GM12878 (cell line): ENCODE data around the gene HS6ST3. TPM values are rescaled to one million over a fixed set of nuclear protein-coding genes. Genes with fewer than 3 reads are reported as not detected.

Experiments
- ATAC-seq: fragments of 200-7000 bp; cut with Tn5 transposase; 3 replicates; pipeline ENCODE4 v1.9.1; 2020; ENCODE audit warnings: mild to moderate bottlenecking, moderate library complexity
- BruUV-seq: library from RNA; stranded (reverse); fragments of 400-500 nt; replicated peaks from 2 replicates; lab custom pipeline; 2021; lab: Mats Ljungman, UMichigan
- CTCF ChIA-PET: fragments of 300-600 bp; sonication (Branson Sonifier 250); formaldehyde crosslinking; extraction: SDS; loops from one replicate; lab custom pipeline; 2021; ENCODE audit warnings: inconsistent platforms; lab: Yijun Ruan, JAX
- POLR2A ChIA-PET: fragments of 350-600 bp; formaldehyde crosslinking; extraction: SDS; loops from one replicate; lab custom pipeline; 2021; ENCODE audit warnings: inconsistent platforms; lab: Charles Lee
- RAD21 ChIA-PET: fragments of 300-600 bp; sonication (Branson Sonifier 250); formaldehyde crosslinking; loops from one replicate; lab custom pipeline; 2023; ENCODE audit warnings: antibody characterized with exemption; ENCODE audit not compliant: unreplicated experiment; lab: Charles Lee
- SMC1A ChIA-PET: fragments of 300-600 bp; sonication (Branson Sonifier 250); formaldehyde crosslinking; loops from one replicate; lab custom pipeline; 2023; ENCODE audit not compliant: unreplicated experiment, uncharacterized antibody; lab: Charles Lee
- DNase-seq: peaks from one replicate; pipeline ENCODE4 v3.0.0-alpha.2; 2011; ENCODE audit warnings: low read depth, low spot score
- FAIRE-seq: peaks from 3 replicates; lab custom pipeline; 2011; peaks lifted over from hg19 to GRCh38; lab: Jason Lieb, UNC
- H2AFZ ChIP-seq: 2 replicates; pipeline ENCODE4 v1.6.0; 2011; ENCODE audit warnings: low read depth, low read length, control low read depth; ENCODE audit not compliant: control insufficient read depth
- H3K27ac ChIP-seq: 2 replicates; pipeline ENCODE4 v1.5.1; 2011; ENCODE audit warnings: control low read depth; ENCODE audit not compliant: control insufficient read depth, insufficient read depth
- H3K27me3 ChIP-seq, 2 experiments: replicated peaks in 1 of 2; 2 replicates each; pipeline versions ENCODE4 v1.6.0 to v1.6.1; 2011; ENCODE audit warnings: low read length in 1 of 2; ENCODE audit not compliant: control insufficient read depth in 2 of 2, insufficient read depth in 2 of 2
- H3K36me3 ChIP-seq, 2 experiments: 2 replicates each; pipeline ENCODE4 v1.5.1; 2011; ENCODE audit warnings: low read length in 1 of 2; ENCODE audit not compliant: control insufficient read depth in 2 of 2, insufficient read depth in 2 of 2
- H3K4me1 ChIP-seq: 2 replicates; pipeline ENCODE4 v1.6.1; 2011; ENCODE audit warnings: mild to moderate bottlenecking, low read length, moderate library complexity, mixed read lengths; ENCODE audit not compliant: control insufficient read depth, insufficient read depth
- H3K4me2 ChIP-seq: 2 replicates; pipeline ENCODE4 v1.6.0; 2011; ENCODE audit warnings: control low read depth; ENCODE audit not compliant: control insufficient read depth, insufficient read depth
- H3K4me3 ChIP-seq: fragments of 200-600 bp; sonication (generic); 2 replicates; pipeline ENCODE4 v1.5.1; 2016
- H3K79me2 ChIP-seq: 2 replicates; pipeline ENCODE4 v1.6.0; 2011; ENCODE audit warnings: low read length; ENCODE audit not compliant: control insufficient read depth, insufficient read depth
- H3K9ac ChIP-seq: 2 replicates; pipeline ENCODE4 v1.8.0; 2011; ENCODE audit warnings: low read length, control low read depth, mixed read lengths; ENCODE audit not compliant: control insufficient read depth, insufficient read depth
- H3K9me3 ChIP-seq: replicated peaks from 3 replicates; pipeline ENCODE4 v1.5.1; 2011; ENCODE audit warnings: mild to moderate bottlenecking, low read length; ENCODE audit not compliant: control insufficient read depth, insufficient read depth
- H4K20me1 ChIP-seq: 2 replicates; pipeline ENCODE4 v1.6.0; 2011; ENCODE audit not compliant: control insufficient read depth, insufficient read depth
- FOXM1 ChIP-seq: IDR thresholded peaks from 2 replicates; pipeline ENCODE4 v1.6.1; 2012; ENCODE audit warnings: low read depth, mild to moderate bottlenecking, inconsistent platforms, low read length, moderate library complexity
- GABPA ChIP-seq: IDR thresholded peaks from 2 replicates; pipeline ENCODE4 v1.6.1; 2014; ENCODE audit warnings: antibody characterized with exemption, low read depth, mild to moderate bottlenecking, inconsistent platforms
- IRF4 ChIP-seq: IDR thresholded peaks from 2 replicates; pipeline ENCODE4 v1.6.1; 2011; ENCODE audit warnings: low read depth, low read length
- KAT2A ChIP-seq: conservative IDR thresholded peaks from 2 replicates; pipeline ENCODE4 v1.6.1; 2011; ENCODE audit warnings: low read depth, low read length; ENCODE audit not compliant: control insufficient read depth
- LARP7 ChIP-seq: fragments of 450-650 bp; IDR thresholded peaks from 2 replicates; pipeline ENCODE4 v1.6.1; 2017; ENCODE audit warnings: mild to moderate bottlenecking
- PAX5 ChIP-seq: IDR thresholded peaks from 2 replicates; pipeline ENCODE4 v1.6.1; 2011; ENCODE audit warnings: low read depth, low read length, borderline replicate concordance
- POU2F2 ChIP-seq: IDR thresholded peaks from 3 replicates; pipeline ENCODE4 v1.6.1; 2011; ENCODE audit warnings: low read depth, mild to moderate bottlenecking, low read length, borderline replicate concordance
- RFX5 ChIP-seq: IDR thresholded peaks from 2 replicates; pipeline ENCODE4 v1.6.1; 2011; ENCODE audit warnings: low read depth, low read length, improper control_type of control experiment
- RUNX3 ChIP-seq: IDR thresholded peaks from 2 replicates; pipeline ENCODE4 v1.6.1; 2012; ENCODE audit warnings: low read length, inconsistent platforms
- SMAD1 ChIP-seq: fragments of 450-650 bp; IDR thresholded peaks from 2 replicates; pipeline ENCODE4 v1.6.1; 2018; ENCODE audit warnings: mild to moderate bottlenecking, low read depth; ENCODE audit not compliant: partially characterized antibody
- SMC3 ChIP-seq: IDR thresholded peaks from 2 replicates; pipeline ENCODE4 v1.6.1; 2011; ENCODE audit warnings: low read length, improper control_type of control experiment, borderline replicate concordance
- SREBF1 ChIP-seq: IDR thresholded peaks from 2 replicates; pipeline ENCODE4 v1.6.1; 2012; ENCODE audit warnings: mild to moderate bottlenecking, low read length
- TARDBP ChIP-seq: IDR thresholded peaks from 2 replicates; pipeline ENCODE4 v1.6.1; 2016; ENCODE audit warnings: borderline replicate concordance
- YBX1 ChIP-seq: fragments of 450-650 bp; IDR thresholded peaks from 2 replicates; pipeline ENCODE4 v1.6.1; 2016; ENCODE audit warnings: antibody characterized with exemption
- YY1 ChIP-seq: IDR thresholded peaks from 2 replicates; pipeline ENCODE4 v1.6.1; 2011; ENCODE audit warnings: low read depth, mild to moderate bottlenecking, low read length
- WGBS: methylation state at CpG from one replicate; pipeline ENCODE4 v1.1.6; 2016; ENCODE audit warnings: low lambda C conversion rate; ENCODE audit not compliant: insufficient replicate concordance, insufficient coverage; ENCODE audit errors: missing lambda C conversion rate; 5-methylcytosine and 5-hydroxymethylcytosine counted together
- in situ Hi-C: fragments of 300-500 bp; cut with MboI; formaldehyde crosslinking; loops from 9 replicates; pipeline ENCODE4 v1.14.3; 2018; ENCODE audit warnings: mixed read lengths
- intact Hi-C: fragments of 100-400 bp; cut with micrococcal nuclease; formaldehyde crosslinking; loops from one replicate; pipeline ENCODE4 v1.14.2; 2022; ENCODE audit not compliant: unreplicated experiment
- polyA plus RNA-seq, 11 experiments: library from polyadenylated mRNA; depleted of rRNA in 4 of 11; unstranded in 6 of 11; stranded (reverse) in 5 of 11; fragments of >200 nt; fragmentation: Nextera tagmentation in 4 of 11; fragmentation: Illumina TruSeq in 1 of 11; extraction: Ambion mirVana in 4 of 11; extraction: Trizol in 1 of 11; gene quantifications; 1 replicate in 1 of 11; 2 replicates in 10 of 11; pipeline versions ENCODE4 v1.2.1 to v1.2.3, GENCODE V29; 2011 to 2016; ENCODE audit warnings: inconsistent platforms in 2 of 11, missing spikeins in 2 of 11, low read depth in 1 of 11
- total RNA-seq, 4 experiments: library from RNA; depleted of rRNA in 3 of 4; stranded (reverse); fragments of >200 nt in 3 of 4; fragmentation: Illumina TruSeq in 1 of 4; extraction: Trizol in 1 of 4; gene quantifications; 2 replicates each; pipeline versions ENCODE4 v1.2.1 to v1.2.3, GENCODE V29; 2013 to 2021
- TF ChIP-seq, protein P1 (sequence below): fragments of 450-650 bp; formaldehyde crosslinking; IDR thresholded peaks from 2 replicates; pipeline ENCODE4 v1.5.0; 2022; ENCODE audit warnings: mild to moderate bottlenecking, missing genetic modification characterization
- TF ChIP-seq, protein P2 (sequence below): fragments of 450-650 bp; formaldehyde crosslinking; IDR thresholded peaks from 2 replicates; pipeline ENCODE4 v1.4.0; 2020; ENCODE audit warnings: mild to moderate bottlenecking, moderate library complexity

HS6ST3 gene
- total and polyA plus RNA-seq, 10 of the 15 experiments (the other 5 are each of a cell fraction or from before 2014, with no cell fraction given): under 0.01 to 2.9 TPM; not detected in 8

DNA sequence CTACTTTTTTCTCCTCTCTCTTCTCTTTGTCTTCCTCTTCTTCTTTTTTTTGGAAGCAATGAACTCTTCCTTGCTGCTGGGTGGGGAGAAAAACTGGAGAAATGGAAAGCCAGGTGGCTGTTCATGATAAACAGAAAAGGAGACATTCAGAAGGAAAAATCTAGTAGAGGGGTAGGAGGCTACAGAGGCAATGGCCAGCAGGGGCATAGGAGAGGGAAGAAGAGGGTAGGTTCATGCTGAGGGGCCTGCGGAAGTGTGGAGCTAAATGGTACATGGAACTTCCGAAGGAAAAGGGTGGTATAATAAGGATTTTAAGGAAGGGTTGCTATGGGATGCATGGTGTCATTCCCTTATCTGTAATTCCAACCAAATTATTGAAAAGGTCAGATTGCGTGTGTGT lies 17.5 kb upstream of the HS6ST3 start (continued):
- TF ChIP-seq YBX1: no peak
- TF ChIP-seq KAT2A: no peak

DNA sequence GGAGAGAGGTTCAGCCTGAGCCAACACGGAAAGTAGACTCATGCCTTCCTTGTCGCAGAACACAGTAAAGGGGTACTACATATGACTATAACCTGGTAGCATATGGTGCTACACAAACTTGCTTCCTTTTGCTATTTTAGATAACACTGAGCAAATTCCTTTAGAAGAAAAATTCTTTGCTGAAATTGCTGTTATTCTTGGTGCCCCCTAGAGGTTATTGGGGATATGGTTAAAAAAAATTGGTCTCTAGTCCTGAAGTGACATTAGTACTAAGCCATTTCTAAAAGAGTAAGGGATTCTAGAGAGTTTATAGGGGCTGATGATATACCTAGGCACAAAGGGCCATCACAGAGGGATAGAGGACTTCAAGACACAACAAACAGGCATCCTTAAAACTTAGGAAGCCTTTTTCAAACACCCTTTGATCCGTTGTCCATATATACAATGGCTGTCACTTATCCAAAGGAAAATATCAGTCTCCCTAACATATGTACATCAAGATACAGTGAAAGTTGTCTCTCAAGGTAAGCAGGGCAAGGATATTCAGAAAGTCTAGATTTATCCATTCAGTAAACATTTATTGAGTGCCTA lies 13.9 kb upstream of the HS6ST3 start:
- Histone ChIP-seq H3K9me3 (no peaks in the 10 kb centered on the region), H3K36me3 (no peaks in the 10 kb centered on the region), H3K4me3 (no peak overlapping the region), H3K4me2 (no peak overlapping the region), H3K9ac (no peak overlapping the region), H3K4me1 (no peaks in the 10 kb centered on the region), H4K20me1 (no peaks in the 10 kb centered on the region), H3K27ac (no peak overlapping the region), H3K79me2 (no peaks in the 10 kb centered on the region), H3K27me3 (no peaks in the 10 kb centered on the region; a peak in 2 of 4 replicates), H2AFZ (no peak overlapping the region)
- RAD21 ChIA-PET: no interaction called here
- peak; percentile 67 for ATAC-seq
- CTCF ChIA-PET: interaction anchor here (0.8 to 6.3 kb wide), 6 partner anchors 14 to 90 kb away, joined by 3 to 46 read pairs (median 8); partner anchors contain the start of gene UGGT2
- no TSS peak for BruUV-seq
- peak; percentile 38 for FAIRE-seq
- DNase-seq: no peak
- POLR2A ChIA-PET: no interaction called here
- intact Hi-C loops (loop anchor here (1.0 kb wide), 1 partner anchor 56 kb away; no protein-coding TSS in a partner anchor), in situ Hi-C loops (no loop called here)
- WGBS: 52% methylated on average over 3 of the region's 3 CpGs
- SMC1A ChIA-PET: interaction anchor here (1.3 to 3.3 kb wide), 2 partner anchors 54 to 56 kb away, joined by 5 to 20 read pairs; no protein-coding TSS in a partner anchor
- TF ChIP-seq SMAD1: no peak
- TF ChIP-seq, protein P1, sequence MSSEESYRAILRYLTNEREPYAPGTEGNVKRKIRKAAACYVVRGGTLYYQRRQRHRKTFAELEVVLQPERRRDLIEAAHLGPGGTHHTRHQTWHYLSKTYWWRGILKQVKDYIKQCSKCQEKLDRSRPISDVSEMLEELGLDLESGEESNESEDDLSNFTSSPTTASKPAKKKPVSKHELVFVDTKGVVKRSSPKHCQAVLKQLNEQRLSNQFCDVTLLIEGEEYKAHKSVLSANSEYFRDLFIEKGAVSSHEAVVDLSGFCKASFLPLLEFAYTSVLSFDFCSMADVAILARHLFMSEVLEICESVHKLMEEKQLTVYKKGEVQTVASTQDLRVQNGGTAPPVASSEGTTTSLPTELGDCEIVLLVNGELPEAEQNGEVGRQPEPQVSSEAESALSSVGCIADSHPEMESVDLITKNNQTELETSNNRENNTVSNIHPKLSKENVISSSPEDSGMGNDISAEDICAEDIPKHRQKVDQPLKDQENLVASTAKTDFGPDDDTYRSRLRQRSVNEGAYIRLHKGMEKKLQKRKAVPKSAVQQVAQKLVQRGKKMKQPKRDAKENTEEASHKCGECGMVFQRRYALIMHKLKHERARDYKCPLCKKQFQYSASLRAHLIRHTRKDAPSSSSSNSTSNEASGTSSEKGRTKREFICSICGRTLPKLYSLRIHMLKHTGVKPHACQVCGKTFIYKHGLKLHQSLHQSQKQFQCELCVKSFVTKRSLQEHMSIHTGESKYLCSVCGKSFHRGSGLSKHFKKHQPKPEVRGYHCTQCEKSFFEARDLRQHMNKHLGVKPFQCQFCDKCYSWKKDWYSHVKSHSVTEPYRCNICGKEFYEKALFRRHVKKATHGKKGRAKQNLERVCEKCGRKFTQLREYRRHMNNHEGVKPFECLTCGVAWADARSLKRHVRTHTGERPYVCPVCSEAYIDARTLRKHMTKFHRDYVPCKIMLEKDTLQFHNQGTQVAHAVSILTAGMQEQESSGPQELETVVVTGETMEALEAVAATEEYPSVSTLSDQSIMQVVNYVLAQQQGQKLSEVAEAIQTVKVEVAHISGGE: no peak
- TF ChIP-seq RUNX3: no peak
- TF ChIP-seq IRF4: no peak
- TF ChIP-seq POU2F2: no peak
- TF ChIP-seq TARDBP: no peak
- no peak for TF ChIP-seq GABPA
- TF ChIP-seq LARP7: no peak
- TF ChIP-seq SREBF1: no peak
- TF ChIP-seq SMC3: peak; percentile 34; the same call in 1 of the 2 replicates
- no peak for TF ChIP-seq PAX5
- TF ChIP-seq, protein P2, sequence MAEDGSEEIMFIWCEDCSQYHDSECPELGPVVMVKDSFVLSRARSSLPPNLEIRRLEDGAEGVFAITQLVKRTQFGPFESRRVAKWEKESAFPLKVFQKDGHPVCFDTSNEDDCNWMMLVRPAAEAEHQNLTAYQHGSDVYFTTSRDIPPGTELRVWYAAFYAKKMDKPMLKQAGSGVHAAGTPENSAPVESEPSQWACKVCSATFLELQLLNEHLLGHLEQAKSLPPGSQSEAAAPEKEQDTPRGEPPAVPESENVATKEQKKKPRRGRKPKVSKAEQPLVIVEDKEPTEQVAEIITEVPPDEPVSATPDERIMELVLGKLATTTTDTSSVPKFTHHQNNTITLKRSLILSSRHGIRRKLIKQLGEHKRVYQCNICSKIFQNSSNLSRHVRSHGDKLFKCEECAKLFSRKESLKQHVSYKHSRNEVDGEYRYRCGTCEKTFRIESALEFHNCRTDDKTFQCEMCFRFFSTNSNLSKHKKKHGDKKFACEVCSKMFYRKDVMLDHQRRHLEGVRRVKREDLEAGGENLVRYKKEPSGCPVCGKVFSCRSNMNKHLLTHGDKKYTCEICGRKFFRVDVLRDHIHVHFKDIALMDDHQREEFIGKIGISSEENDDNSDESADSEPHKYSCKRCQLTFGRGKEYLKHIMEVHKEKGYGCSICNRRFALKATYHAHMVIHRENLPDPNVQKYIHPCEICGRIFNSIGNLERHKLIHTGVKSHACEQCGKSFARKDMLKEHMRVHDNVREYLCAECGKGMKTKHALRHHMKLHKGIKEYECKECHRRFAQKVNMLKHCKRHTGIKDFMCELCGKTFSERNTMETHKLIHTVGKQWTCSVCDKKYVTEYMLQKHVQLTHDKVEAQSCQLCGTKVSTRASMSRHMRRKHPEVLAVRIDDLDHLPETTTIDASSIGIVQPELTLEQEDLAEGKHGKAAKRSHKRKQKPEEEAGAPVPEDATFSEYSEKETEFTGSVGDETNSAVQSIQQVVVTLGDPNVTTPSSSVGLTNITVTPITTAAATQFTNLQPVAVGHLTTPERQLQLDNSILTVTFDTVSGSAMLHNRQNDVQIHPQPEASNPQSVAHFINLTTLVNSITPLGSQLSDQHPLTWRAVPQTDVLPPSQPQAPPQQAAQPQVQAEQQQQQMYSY: no peak
- no peak for TF ChIP-seq FOXM1
- TF ChIP-seq RFX5: no peak
- no peak for TF ChIP-seq YY1
